GM12892 (cell line): ENCODE data around the gene PEX26.

Experiments used
- POLR2A ChIP-seq: IDR thresholded peaks from 2 replicates; pipeline ENCODE4 v1.6.1; 2011; ENCODE audit warnings: low read depth, low read length, control low read depth
- POLR2AphosphoS5 ChIP-seq: IDR thresholded peaks from 2 replicates; pipeline ENCODE4 v1.6.1; 2011; ENCODE audit warnings: low read depth, low read length, control low read depth

DNA sequence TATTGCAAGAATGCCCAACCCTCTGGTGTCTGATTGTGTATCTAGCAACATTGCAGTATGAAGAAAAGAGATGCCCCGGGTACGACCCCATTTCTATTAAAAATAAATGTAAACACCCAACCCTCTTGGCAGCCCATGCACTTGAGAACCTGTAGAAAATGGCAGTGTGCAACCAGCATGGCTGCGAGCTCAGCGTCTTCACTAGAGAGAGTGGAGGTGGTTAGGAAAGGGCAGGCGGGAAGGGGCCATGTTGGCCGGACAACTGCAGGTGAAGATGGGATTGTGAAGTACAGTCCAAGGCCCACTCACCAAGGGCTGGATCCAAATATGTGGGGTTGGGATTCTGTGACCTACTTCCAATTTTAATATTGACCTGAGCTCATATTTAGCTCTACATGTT, 15.9 kb downstream of the PEX26 start:
- no peak for TF ChIP-seq POLR2A
- TF ChIP-seq POLR2AphosphoS5 = no peak
